Breast epithelium (tissue), 4 donors: Measurements from ENCODE around the gene SMARCD1. TPM values are rescaled to one million over a fixed set of nuclear protein-coding genes. Genes with fewer than 3 reads are reported as not detected.
A peak's percentile ranks its signal among the peaks of the same experiment; 100 is the strongest.

Experiments
- DNase-seq, 2 donors: peaks; one replicate each; pipeline ENCODE4 v3.0.0-alpha.2; 2019; ENCODE audit warnings: low spot score in 2 of 2
- H3K27ac ChIP-seq, 2 donors: fragments of 200-600 bp; sonication (generic) in 1 of 2; one replicate each; pipeline ENCODE4 v1.5.1; 2016 to 2019; ENCODE audit warnings: mild to moderate bottlenecking in 1 of 2
- H3K27me3 ChIP-seq, 2 donors: fragments of 200-600 bp; sonication (generic) in 1 of 2; one replicate each; pipeline versions ENCODE4 v1.5.1 to v1.6.0; 2017 to 2019; ENCODE audit warnings: control low read depth in 1 of 2, mild to moderate bottlenecking in 1 of 2
- H3K36me3 ChIP-seq: fragments of 200-600 bp; one replicate; pipeline ENCODE4 v1.5.1; 2019
- H3K4me1 ChIP-seq, 2 donors: fragments of 200-600 bp; sonication (generic); one replicate each; pipeline ENCODE4 v1.5.1; 2016 to 2019; ENCODE audit warnings: control low read depth in 1 of 2
- H3K4me3 ChIP-seq, 3 donors: fragments of 200-600 bp; sonication (generic); 1 replicate in 2 of 3; 2 replicates in 1 of 3; pipeline ENCODE4 v1.5.1; 2016 to 2019; ENCODE audit warnings: mild to moderate bottlenecking in 3 of 3, moderate library complexity in 2 of 3
- H3K9me3 ChIP-seq, 2 donors: fragments of 200-600 bp; sonication (generic) in 1 of 2; one replicate each; pipeline ENCODE4 v1.5.1; 2016 to 2019; ENCODE audit warnings: control low read depth in 1 of 2
- POLR2A ChIP-seq: fragments of 450-650 bp; IDR thresholded peaks from one replicate; pipeline ENCODE4 v1.6.1; 2016; ENCODE audit warnings: antibody characterized with exemption, mild to moderate bottlenecking, moderate library complexity
- POLR2AphosphoS5 ChIP-seq, 3 donors: sonication (generic); formaldehyde crosslinking; IDR thresholded peaks; one replicate each; pipeline ENCODE4 v1.6.1; 2017; ENCODE audit warnings: antibody characterized with exemption in 3 of 3
- intact Hi-C: fragments of 100-400 bp; cut with DNase I; formaldehyde crosslinking; loops from one replicate; pipeline ENCODE4 v1.15.1; 2023; ENCODE audit warnings: low total_unique reads
- total RNA-seq, 3 donors: library from RNA; depleted of rRNA; stranded (reverse); fragments of >200 nt; gene quantifications; one replicate each; pipeline ENCODE4 v1.1.0, GENCODE V29; 2016
- TF ChIP-seq, protein P1 (sequence below), 3 donors: fragments of 450-650 bp; IDR thresholded peaks; one replicate each; pipeline ENCODE4 v1.5.1; 2016 to 2017; ENCODE audit warnings: antibody characterized with exemption in 3 of 3, mild to moderate bottlenecking in 3 of 3, moderate library complexity in 3 of 3

The SMARCD1 gene
- total RNA-seq, 3 donors from 2014 or later, result 50.6 to 56.7 (median 51.5) TPM

DNA sequence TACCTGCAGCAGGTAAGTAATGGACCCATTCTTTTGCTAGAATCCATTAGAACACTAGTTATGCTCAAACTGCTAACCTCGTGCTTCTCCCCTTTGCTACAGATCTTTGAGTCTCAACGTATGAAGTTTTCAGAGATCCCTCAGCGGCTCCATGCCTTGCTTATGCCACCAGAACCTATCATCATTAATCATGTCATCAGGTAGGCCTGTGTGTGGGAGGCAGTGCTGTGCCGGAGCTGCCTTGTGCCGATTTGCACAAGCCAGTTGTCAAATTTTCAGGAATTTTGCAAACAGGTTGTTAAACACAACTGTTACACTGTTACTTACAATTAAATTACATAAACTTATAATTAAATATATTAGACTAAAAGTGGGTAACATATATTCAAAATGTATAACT lies 5.2 kb downstream of the SMARCD1 start:
- H3K27ac ChIP-seq, result no peak overlapping the region
- DNase-seq, result no peak
- H3K4me1 ChIP-seq, result no peaks in the 10 kb centered on the region
- no peak overlapping the region for H3K4me3 ChIP-seq
- H3K9me3 ChIP-seq, result no peaks in the 10 kb centered on the region
- H3K36me3 ChIP-seq, result peaks cover 5% of the 10 kb centered on the region
- no peaks in the 10 kb centered on the region for H3K27me3 ChIP-seq
- TF ChIP-seq POLR2AphosphoS5 (IDR thresholded peaks at IDR 0.05) (no peak), POLR2A (no peak)
- TF ChIP-seq, protein P1, sequence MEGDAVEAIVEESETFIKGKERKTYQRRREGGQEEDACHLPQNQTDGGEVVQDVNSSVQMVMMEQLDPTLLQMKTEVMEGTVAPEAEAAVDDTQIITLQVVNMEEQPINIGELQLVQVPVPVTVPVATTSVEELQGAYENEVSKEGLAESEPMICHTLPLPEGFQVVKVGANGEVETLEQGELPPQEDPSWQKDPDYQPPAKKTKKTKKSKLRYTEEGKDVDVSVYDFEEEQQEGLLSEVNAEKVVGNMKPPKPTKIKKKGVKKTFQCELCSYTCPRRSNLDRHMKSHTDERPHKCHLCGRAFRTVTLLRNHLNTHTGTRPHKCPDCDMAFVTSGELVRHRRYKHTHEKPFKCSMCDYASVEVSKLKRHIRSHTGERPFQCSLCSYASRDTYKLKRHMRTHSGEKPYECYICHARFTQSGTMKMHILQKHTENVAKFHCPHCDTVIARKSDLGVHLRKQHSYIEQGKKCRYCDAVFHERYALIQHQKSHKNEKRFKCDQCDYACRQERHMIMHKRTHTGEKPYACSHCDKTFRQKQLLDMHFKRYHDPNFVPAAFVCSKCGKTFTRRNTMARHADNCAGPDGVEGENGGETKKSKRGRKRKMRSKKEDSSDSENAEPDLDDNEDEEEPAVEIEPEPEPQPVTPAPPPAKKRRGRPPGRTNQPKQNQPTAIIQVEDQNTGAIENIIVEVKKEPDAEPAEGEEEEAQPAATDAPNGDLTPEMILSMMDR (IDR thresholded peaks at IDR 0.05), result no peak
- intact Hi-C loops, result no loop called here

DNA sequence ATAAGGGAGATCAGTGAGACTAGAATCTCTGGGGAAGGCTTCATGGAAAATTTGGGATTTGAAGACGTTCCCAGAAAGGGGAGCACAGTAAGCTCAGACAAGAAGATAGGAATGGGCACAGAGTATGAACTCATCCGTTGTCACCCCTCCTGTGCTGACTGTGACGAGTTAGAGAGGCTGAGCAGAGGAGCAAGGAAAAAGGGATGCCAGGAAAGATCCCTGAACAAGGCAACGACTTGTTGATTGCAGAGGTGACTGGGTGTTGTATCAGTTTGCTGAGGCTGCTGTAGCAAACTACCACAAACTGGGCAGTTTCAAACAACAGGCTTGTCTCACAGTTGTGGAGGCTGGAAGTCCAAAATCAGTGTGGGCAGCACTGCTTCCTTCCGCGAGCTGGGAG lies 12.8 kb downstream of the SMARCD1 start:
- Histone ChIP-seq H3K4me3 (no peak overlapping the region), H3K4me1 (no peaks in the 10 kb centered on the region), H3K27ac (no peak overlapping the region), H3K36me3 (peaks cover 9% of the 10 kb centered on the region), H3K9me3 (no peaks in the 10 kb centered on the region), H3K27me3 (no peaks in the 10 kb centered on the region)
- no peak for DNase-seq
- intact Hi-C loops, result no loop called here
- no peak for TF ChIP-seq POLR2A
- TF ChIP-seq POLR2AphosphoS5 (IDR thresholded peaks at IDR 0.05), result no peak
- TF ChIP-seq, protein P1 (IDR thresholded peaks at IDR 0.05), result no peak

DNA sequence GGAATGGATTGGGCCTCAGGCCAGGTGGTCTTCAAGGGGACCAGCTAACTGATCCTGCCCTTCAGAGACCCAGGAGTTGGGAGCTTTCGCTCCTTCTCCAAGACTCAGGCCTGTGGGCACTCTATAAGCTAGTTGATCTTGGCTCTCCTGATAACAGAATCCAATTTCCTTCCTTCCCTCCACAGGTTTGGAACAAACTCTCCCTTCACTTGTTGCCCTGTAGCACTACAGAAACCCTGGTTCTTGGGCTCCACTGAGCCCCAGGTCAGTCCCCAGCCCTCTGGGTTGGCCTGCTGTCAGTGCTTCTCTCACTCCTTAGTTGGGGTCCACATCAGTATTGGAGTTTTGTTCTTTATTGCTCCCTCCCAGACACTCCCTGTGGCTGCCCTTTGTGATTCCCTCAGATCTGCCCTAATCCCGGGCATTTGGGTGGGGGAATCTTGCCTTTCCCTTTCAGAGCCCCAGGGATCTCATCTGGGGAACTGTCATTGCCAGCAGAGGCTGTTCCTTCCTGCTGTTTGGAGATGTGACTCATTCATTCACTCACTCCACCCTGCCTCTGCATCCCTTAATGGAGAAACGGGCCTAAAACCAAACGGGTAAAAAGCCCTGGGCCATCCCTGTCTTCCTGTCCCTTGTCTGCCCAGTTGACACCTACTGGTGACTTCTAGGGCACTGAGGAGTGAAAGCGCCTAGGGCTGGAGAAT lies 14.3 kb downstream of the SMARCD1 start:
- intact Hi-C loops, result no loop called here
- peak overlapping the region in 1 of 2 donors; percentile 3 for H3K27ac ChIP-seq
- DNase-seq, result no peak
- H3K4me3 ChIP-seq, result no peak overlapping the region
- no peaks in the 10 kb centered on the region for H3K27me3 ChIP-seq
- peaks cover 0 to 11% of the 10 kb centered on the region in 2 donors for H3K4me1 ChIP-seq
- no peaks in the 10 kb centered on the region for H3K9me3 ChIP-seq
- H3K36me3 ChIP-seq, result peaks cover 9% of the 10 kb centered on the region
- TF ChIP-seq, protein P1 (IDR thresholded peaks at IDR 0.05), result no peak
- no peak for TF ChIP-seq POLR2A
- no peak for TF ChIP-seq POLR2AphosphoS5 (IDR thresholded peaks at IDR 0.05)

DNA sequence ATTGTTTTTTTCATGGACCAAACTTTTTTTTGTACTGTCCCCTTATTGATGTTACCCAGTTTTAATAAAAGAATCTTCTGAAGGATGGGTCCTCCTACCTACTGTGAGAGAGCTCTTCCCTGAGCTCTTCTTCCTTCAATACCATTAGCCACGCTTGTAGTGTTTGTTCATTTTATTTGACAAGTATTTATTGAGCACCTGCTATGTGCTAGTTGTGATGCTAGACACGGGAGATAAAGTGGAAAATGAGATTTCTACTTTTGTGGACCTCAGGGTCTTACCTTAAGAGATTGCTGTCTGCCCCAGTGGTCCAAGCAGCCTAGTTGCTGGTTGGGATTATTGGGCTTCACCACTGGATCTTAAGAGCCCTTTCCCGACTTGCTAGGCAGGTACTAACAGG lies 15.4 kb downstream of the SMARCD1 start:
- Histone ChIP-seq H3K4me3 (no peak overlapping the region), H3K4me1 (peaks cover 0 to 11% of the 10 kb centered on the region in 2 donors), H3K27me3 (no peaks in the 10 kb centered on the region), H3K27ac (no peak overlapping the region), H3K36me3 (peaks cover 9% of the 10 kb centered on the region), H3K9me3 (no peaks in the 10 kb centered on the region)
- TF ChIP-seq POLR2A (no peak), POLR2AphosphoS5 (IDR thresholded peaks at IDR 0.05) (no peak)
- TF ChIP-seq, protein P1 (IDR thresholded peaks at IDR 0.05), result no peak
- no peak for DNase-seq
- intact Hi-C loops, result no loop called here

DNA sequence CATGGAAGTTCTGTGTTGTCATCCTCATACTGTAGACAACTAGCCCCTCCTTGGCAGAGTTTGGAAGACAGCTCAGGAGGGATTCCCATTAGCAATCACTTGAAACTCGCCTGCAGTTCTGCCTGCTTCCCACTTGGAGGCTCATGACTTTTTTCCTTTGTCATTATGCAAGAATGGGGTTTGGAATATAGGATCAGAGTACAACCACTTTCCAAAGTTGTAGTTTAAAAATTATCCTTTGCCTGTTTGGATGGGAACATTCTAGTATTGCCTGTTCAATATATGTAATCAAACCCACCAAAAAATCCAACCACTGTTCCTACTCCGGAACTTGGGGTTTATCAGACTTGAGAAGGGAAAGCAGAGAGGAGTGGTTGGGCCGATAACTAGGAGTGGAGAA lies 16.5 kb downstream of the SMARCD1 start:
- intact Hi-C loops, result no loop called here
- Histone ChIP-seq H3K36me3 (peaks cover 4% of the 10 kb centered on the region), H3K27me3 (no peaks in the 10 kb centered on the region), H3K4me1 (peaks cover 0 to 11% of the 10 kb centered on the region in 2 donors), H3K27ac (no peak overlapping the region), H3K9me3 (no peaks in the 10 kb centered on the region), H3K4me3 (no peak overlapping the region)
- no peak for DNase-seq
- no peak for TF ChIP-seq POLR2A
- TF ChIP-seq, protein P1 (IDR thresholded peaks at IDR 0.05), result peak in 1 of 3 donors; percentile 36
- TF ChIP-seq POLR2AphosphoS5 (IDR thresholded peaks at IDR 0.05), result no peak
